HCT116 (cell line): Measurements from ENCODE around the gene LRIT3. TPM values are rescaled to one million over a fixed set of nuclear protein-coding genes. Genes with fewer than 3 reads are reported as not detected.

Experiments
- ATAC-seq: fragments of 200-7000 bp; cut with Tn5 transposase; 2 replicates; pipeline ENCODE4 v1.9.1; 2020; ENCODE audit warnings: mild to moderate bottlenecking, moderate library complexity
- BruUV-seq: library from RNA; stranded (reverse); fragments of 400-500 nt; replicated peaks from 2 replicates; lab custom pipeline; 2021; lab: Mats Ljungman, UMichigan
- CTCF ChIA-PET: fragments of 300-600 bp; sonication (Branson Sonifier 250); formaldehyde crosslinking; loops from one replicate; lab custom pipeline; 2021; ENCODE audit warnings: antibody characterized with exemption; lab: Charles Lee
- POLR2A ChIA-PET: fragments of 300-600, 350-600 bp; sonication (Branson Sonifier 250); formaldehyde crosslinking; loops from one replicate; lab custom pipeline; 2021; ENCODE audit warnings: antibody characterized with exemption; lab: Charles Lee
- RAD21 ChIA-PET, 2 experiments: fragments of 300-600 bp; sonication (Branson Sonifier 250); formaldehyde crosslinking; loops; one replicate each; lab custom pipeline; 2023; ENCODE audit warnings: low total read pairs in 2 of 2; ENCODE audit not compliant: uncharacterized antibody in 2 of 2, unreplicated experiment in 2 of 2, low non-redundant PET in 1 of 2; lab: Charles Lee
- DNase-seq: peaks from one replicate; pipeline ENCODE4 v3.0.0-alpha.2; 2010; ENCODE audit warnings: low read depth, low spot score
- H2AFZ ChIP-seq: fragments of 200-600 bp; shearing (Covaris generic), sonication (generic); 2 replicates; pipeline ENCODE4 v1.6.1; 2017; ENCODE audit warnings: low read depth, mixed run types, mixed read lengths, antibody characterized with exemption, low read length; ENCODE audit not compliant: poor library complexity, severe bottlenecking
- H3K27ac ChIP-seq: 2 replicates; pipeline ENCODE4 v1.5.1; 2012; ENCODE audit warnings: low read depth, low read length
- H3K27me3 ChIP-seq: fragments of 200-600 bp; sonication (generic); 2 replicates; pipeline ENCODE4 v1.6.1; 2016; ENCODE audit warnings: mixed run types, low read length, mixed read lengths; ENCODE audit not compliant: insufficient read depth
- H3K36me3 ChIP-seq, 2 experiments: fragments of 200-500 bp in 1 of 2; fragments of 200-600 bp in 1 of 2; sonication (Bioruptor generic) in 1 of 2; sonication (generic) in 1 of 2; 2 replicates each; pipeline versions ENCODE4 v1.5.1 to v1.6.1; 2014 to 2016; ENCODE audit warnings: low read length in 2 of 2, inconsistent platforms in 1 of 2, mixed read lengths in 1 of 2, mixed run types in 1 of 2; ENCODE audit not compliant: insufficient read depth in 2 of 2, control insufficient read depth in 1 of 2
- H3K4me1 ChIP-seq, 2 experiments: fragments of 200-600 bp in 1 of 2; sonication (generic) in 1 of 2; 2 replicates each; pipeline versions ENCODE4 v1.5.1 to v1.6.1; 2012 to 2017; ENCODE audit warnings: low read length in 2 of 2, inconsistent platforms in 1 of 2, mild to moderate bottlenecking in 1 of 2, mixed read lengths in 1 of 2, mixed run types in 1 of 2, moderate library complexity in 1 of 2; ENCODE audit not compliant: insufficient read depth in 2 of 2, control insufficient read depth in 1 of 2
- H3K4me2 ChIP-seq: fragments of 200-600 bp; sonication (generic); 2 replicates; pipeline ENCODE4 v1.6.1; 2017; ENCODE audit warnings: mixed run types, low read length, mixed read lengths
- H3K4me3 ChIP-seq, 2 experiments: fragments of 200-600 bp in 1 of 2; sonication (generic) in 1 of 2; replicated peaks in 1 of 2; 2 replicates each; pipeline ENCODE4 v1.5.1; 2011 to 2016; ENCODE audit warnings: low read length in 2 of 2, control low read depth in 1 of 2, low read depth in 1 of 2, mild to moderate bottlenecking in 1 of 2, mixed read lengths in 1 of 2, mixed run types in 1 of 2
- H3K79me2 ChIP-seq: fragments of 200-600 bp; sonication (generic); 2 replicates; pipeline ENCODE4 v1.6.1; 2017; ENCODE audit warnings: mild to moderate bottlenecking, mixed run types, low read length, moderate library complexity, mixed read lengths; ENCODE audit not compliant: insufficient read depth
- H3K9ac ChIP-seq: fragments of 200-600 bp; sonication (generic); 2 replicates; pipeline ENCODE4 v1.6.1; 2016; ENCODE audit warnings: low read length, mixed read lengths
- H3K9me2 ChIP-seq: fragments of 200-600 bp; sonication (generic), shearing (Covaris generic); 2 replicates; pipeline ENCODE4 v1.6.1; 2017; ENCODE audit warnings: mixed run types, mild to moderate bottlenecking, moderate library complexity; ENCODE audit not compliant: insufficient read depth
- H3K9me3 ChIP-seq, 2 experiments: fragments of 200-500 bp in 1 of 2; fragments of 200-600 bp in 1 of 2; sonication (Bioruptor generic) in 1 of 2; sonication (generic) in 1 of 2; 2 replicates each; pipeline ENCODE4 v1.6.1; 2014 to 2017; ENCODE audit warnings: low read length in 2 of 2, mixed read lengths in 2 of 2, inconsistent platforms in 1 of 2, low read depth in 1 of 2, mild to moderate bottlenecking in 1 of 2, mixed run types in 1 of 2, moderate library complexity in 1 of 2; ENCODE audit not compliant: control insufficient read depth in 1 of 2, insufficient read depth in 1 of 2
- H4K20me1 ChIP-seq: fragments of 200-600 bp; sonication (generic), shearing (Covaris generic); 2 replicates; pipeline ENCODE4 v1.6.1; 2017; ENCODE audit warnings: mixed run types, mild to moderate bottlenecking, moderate library complexity; ENCODE audit not compliant: insufficient read depth
- ATF3 ChIP-seq: IDR thresholded peaks from 2 replicates; pipeline ENCODE4 v1.6.1; 2012
- CBX3 ChIP-seq: IDR thresholded peaks from 2 replicates; pipeline ENCODE4 v1.6.1; 2012; ENCODE audit warnings: low read depth
- CTCF ChIP-seq, 3 experiments: fragments of 200-600 bp in 1 of 3; sonication (generic) in 1 of 3; IDR thresholded peaks in 2 of 3; conservative IDR thresholded peaks in 1 of 3; 2 replicates each; pipeline ENCODE4 v1.5.1; 2012 to 2017; ENCODE audit warnings: low read depth in 2 of 3, low read length in 2 of 3, antibody characterized with exemption in 1 of 3, borderline replicate concordance in 1 of 3, control low read depth in 1 of 3, mild to moderate bottlenecking in 1 of 3, mixed read lengths in 1 of 3, mixed run types in 1 of 3, moderate library complexity in 1 of 3; ENCODE audit not compliant: insufficient read depth in 1 of 3
- EGR1 ChIP-seq: IDR thresholded peaks from 2 replicates; pipeline ENCODE4 v1.6.1; 2012; ENCODE audit warnings: low read depth
- EZH2 ChIP-seq: fragments of 200-600 bp; sonication (generic); IDR thresholded peaks from 2 replicates; pipeline ENCODE4 v1.6.1; 2017; ENCODE audit warnings: antibody characterized with exemption, mixed run types
- EZH2phosphoT487 ChIP-seq: fragments of 200-600 bp; IDR thresholded peaks from 2 replicates; pipeline ENCODE4 v1.6.1; 2018; ENCODE audit warnings: antibody characterized with exemption, borderline replicate concordance
- FOSL1 ChIP-seq: IDR thresholded peaks from 2 replicates; pipeline ENCODE4 v1.6.1; 2012; ENCODE audit warnings: low read depth
- JUND ChIP-seq: IDR thresholded peaks from 2 replicates; pipeline ENCODE4 v1.6.1; 2012
- MAX ChIP-seq: IDR thresholded peaks from 2 replicates; pipeline ENCODE4 v1.6.1; 2012
- POLR2AphosphoS5 ChIP-seq: IDR thresholded peaks from 2 replicates; pipeline ENCODE4 v1.6.1; 2011; ENCODE audit warnings: mild to moderate bottlenecking, low read depth, low read length, moderate library complexity
- RAD21 ChIP-seq: IDR thresholded peaks from 2 replicates; pipeline ENCODE4 v1.6.1; 2012; ENCODE audit warnings: low read depth, mild to moderate bottlenecking
- REST ChIP-seq: IDR thresholded peaks from 2 replicates; pipeline ENCODE4 v1.6.1; 2012; ENCODE audit warnings: low read depth
- SIN3A ChIP-seq: IDR thresholded peaks from 2 replicates; pipeline ENCODE4 v1.6.1; 2012; ENCODE audit warnings: low read depth
- SP1 ChIP-seq: IDR thresholded peaks from 2 replicates; pipeline ENCODE4 v1.6.1; 2012; ENCODE audit warnings: low read depth
- SRF ChIP-seq: IDR thresholded peaks from 2 replicates; pipeline ENCODE4 v1.6.1; 2012; ENCODE audit warnings: low read depth
- TCF7L2 ChIP-seq: IDR thresholded peaks from 2 replicates; pipeline ENCODE4 v1.7.0; 2011; ENCODE audit warnings: borderline replicate concordance, inconsistent platforms; ENCODE audit not compliant: insufficient read depth, insufficient read length; ENCODE audit errors: extremely low read depth
- YY1 ChIP-seq: IDR thresholded peaks from 2 replicates; pipeline ENCODE4 v1.6.1; 2011; ENCODE audit warnings: low read length, low read depth, moderate library complexity, mild to moderate bottlenecking; ENCODE audit not compliant: insufficient replicate concordance; ENCODE audit errors: extremely low read depth
- intact Hi-C: fragments of 100-400 bp; cut with micrococcal nuclease; formaldehyde crosslinking; loops from 2 replicates; pipeline ENCODE4 v1.10.0; 2022
- total RNA-seq: library from RNA; stranded (reverse); gene quantifications from one replicate; pipeline ENCODE4 v1.2.1, GENCODE V29; 2021; ENCODE audit not compliant: unreplicated experiment

The LRIT3 gene
- total RNA-seq, 1 experiment from 2014 or later: 0.47 TPM

- no peak overlapping the region for H3K27ac ChIP-seq
- H3K9me3 ChIP-seq: no peaks in the 10 kb centered on the region
- ATAC-seq: no peak
- no peak overlapping the region for H2AFZ ChIP-seq
- CTCF ChIA-PET: no interaction called here
- intact Hi-C loops: no loop called here
- H3K79me2 ChIP-seq: no peaks in the 10 kb centered on the region
- no peak overlapping the region for H3K4me2 ChIP-seq
- TF ChIP-seq REST (no peak), EGR1 (no peak), EZH2 (no peak), EZH2phosphoT487 (no peak), JUND (no peak), ATF3 (no peak), CTCF (IDR thresholded peaks at IDR 0.05 in 2 of 3, conservative IDR thresholded peaks at IDR 0.05 in 1 of 3; ENCODE audit: borderline replicate concordance in 1 of 3, insufficient read depth in 1 of 3, low read depth in 2 of 3, low read length in 2 of 3) (no peak), TCF7L2 (no peak), POLR2AphosphoS5 (no peak), SP1 (no peak), SRF (no peak), YY1 (no peak), MAX (no peak), SIN3A (no peak), CBX3 (no peak), RAD21 (no peak), FOSL1 (no peak)
- POLR2A ChIA-PET: no interaction called here
- H3K36me3 ChIP-seq: no peaks in the 10 kb centered on the region
- H3K27me3 ChIP-seq: no peaks in the 10 kb centered on the region
- H3K4me3 ChIP-seq: no peak overlapping the region
- H3K9me2 ChIP-seq: no peaks in the 10 kb centered on the region
- DNase-seq: no peak
- H3K4me1 ChIP-seq: no peaks in the 10 kb centered on the region
- H3K9ac ChIP-seq: no peak overlapping the region
- RAD21 ChIA-PET: no interaction called here
- BruUV-seq: no TSS peak
- H4K20me1 ChIP-seq: no peaks in the 10 kb centered on the region
These were observed 39.2 kb downstream of the LRIT3 start for GRCh38 chr4:109887071-109887470.
